Keratinocyte (primary cell): ENCODE measurements around the gene BICDL2. TPM values are rescaled to one million over a fixed set of nuclear protein-coding genes. Genes with fewer than 3 reads are reported as not detected.

Experiments used
- DNase-seq: peaks from one replicate; pipeline ENCODE4 v3.0.0-alpha.2; 2011; ENCODE audit warnings: low read depth, missing footprints, low spot score
- FAIRE-seq: peaks from 2 replicates; lab custom pipeline; 2011; peaks lifted over from hg19 to GRCh38; lab: Jason Lieb, UNC
- H2AFZ ChIP-seq: 2 replicates; pipeline ENCODE4 v1.6.0; 2012; ENCODE audit warnings: low read length, control low read depth, inconsistent platforms; ENCODE audit not compliant: control insufficient read depth
- H3K27ac ChIP-seq: 2 replicates; pipeline ENCODE4 v1.5.1; 2011; ENCODE audit warnings: low read length; ENCODE audit not compliant: control insufficient read depth, insufficient read depth
- H3K27me3 ChIP-seq: 3 replicates; pipeline ENCODE4 v1.6.0; 2011; ENCODE audit warnings: low read length; ENCODE audit not compliant: control insufficient read depth, insufficient read depth; ENCODE audit errors: extremely low read depth
- H3K36me3 ChIP-seq, 2 experiments: 2 replicates in 1 of 2; 3 replicates in 1 of 2; pipeline ENCODE4 v1.5.1; 2011; ENCODE audit warnings: low read length in 2 of 2, mild to moderate bottlenecking in 1 of 2; ENCODE audit not compliant: control insufficient read depth in 2 of 2, insufficient read depth in 2 of 2; ENCODE audit errors: extremely low read depth in 1 of 2
- H3K4me1 ChIP-seq: 3 replicates; pipeline ENCODE4 v1.5.1; 2011; ENCODE audit warnings: low read length; ENCODE audit not compliant: control insufficient read depth, insufficient read depth; ENCODE audit errors: extremely low read depth
- H3K4me2 ChIP-seq: 3 replicates; pipeline ENCODE4 v1.6.0; 2011; ENCODE audit warnings: low read depth, low read length; ENCODE audit not compliant: control insufficient read depth, insufficient read depth; ENCODE audit errors: extremely low read depth
- H3K4me3 ChIP-seq, 3 experiments: fragments of 200-600 bp in 1 of 3; sonication (generic) in 1 of 3; 2 replicates in 2 of 3; 3 replicates in 1 of 3; pipeline ENCODE4 v1.5.1; 2011 to 2016; ENCODE audit warnings: low read length in 3 of 3, mild to moderate bottlenecking in 3 of 3, control low read depth in 2 of 3, inconsistent platforms in 1 of 3, low read depth in 1 of 3, mixed read lengths in 1 of 3, mixed run types in 1 of 3, moderate library complexity in 1 of 3; ENCODE audit not compliant: control insufficient read depth in 2 of 3, insufficient read depth in 2 of 3; ENCODE audit errors: extremely low read depth in 1 of 3
- H3K79me2 ChIP-seq: 2 replicates; pipeline ENCODE4 v1.6.0; 2012; ENCODE audit warnings: low read length; ENCODE audit not compliant: control insufficient read depth, insufficient read depth
- H3K9ac ChIP-seq: 3 replicates; pipeline ENCODE4 v1.6.0; 2011; ENCODE audit warnings: low read length; ENCODE audit not compliant: control insufficient read depth, insufficient read depth; ENCODE audit errors: extremely low read depth
- H3K9me1 ChIP-seq: 3 replicates; pipeline ENCODE4 v1.6.0; 2011; ENCODE audit warnings: low read length; ENCODE audit not compliant: control insufficient read depth, insufficient read depth; ENCODE audit errors: extremely low read depth
- H3K9me3 ChIP-seq: 2 replicates; pipeline ENCODE4 v1.5.1; 2012; ENCODE audit warnings: low read depth, low read length; ENCODE audit not compliant: control insufficient read depth
- H4K20me1 ChIP-seq: 3 replicates; pipeline ENCODE4 v1.6.0; 2011; ENCODE audit warnings: low read length; ENCODE audit not compliant: control insufficient read depth, insufficient read depth; ENCODE audit errors: extremely low read depth
- CTCF ChIP-seq, 3 experiments: IDR thresholded peaks in 1 of 3; conservative IDR thresholded peaks in 1 of 3; optimal IDR thresholded peaks in 1 of 3; 2 replicates in 2 of 3; 3 replicates in 1 of 3; pipeline versions ENCODE3 to v1.5.1; 2011; ENCODE audit warnings: low read length in 3 of 3, mild to moderate bottlenecking in 3 of 3, moderate library complexity in 2 of 3, control low read depth in 1 of 3, inconsistent platforms in 1 of 3; ENCODE audit not compliant: insufficient read depth in 2 of 3; ENCODE audit errors: extremely low read depth in 1 of 3
- EZH2 ChIP-seq: IDR thresholded peaks from one replicate; pipeline ENCODE4 v1.6.1; 2012; ENCODE audit warnings: inconsistent platforms, mild to moderate bottlenecking, low read length, moderate library complexity
- dilution Hi-C: fragments of 300-500 bp; cut with MboI; formaldehyde crosslinking; loops from one replicate; pipeline ENCODE4 v1.7.0; 2020; ENCODE audit warnings: low sequenced_read_pairs; ENCODE audit not compliant: extremely low pct_ligation_motif_present
- polyA plus RNA-seq, 5 experiments: library from polyadenylated mRNA; depleted of rRNA in 3 of 5; stranded (reverse) in 3 of 5; stranded (forward) in 1 of 5; unstranded in 1 of 5; fragments of >200 nt; gene quantifications; 1 replicate in 1 of 5; 2 replicates in 3 of 5; 3 replicates in 1 of 5; pipeline versions ENCODE4 v1.2.1 to v1.2.3, GENCODE V29; 2011 to 2012; ENCODE audit warnings: missing spikeins in 2 of 5, low read depth in 1 of 5, low replicate concordance in 1 of 5

Gene BICDL2
- polyA plus RNA-seq, 1 donor (not counting 4 experiments of a cell fraction or from before 2014, with no cell fraction given): 1.3 TPM

GRCh38 chr16:3047387-3047720 is 10.6 kb upstream of the BICDL2 start:
- dilution Hi-C loops: no loop called here
- no peak overlapping the region for H2AFZ ChIP-seq
- no peak overlapping the region for H3K4me3 ChIP-seq
- no peaks in the 10 kb centered on the region for H3K79me2 ChIP-seq
- TF ChIP-seq EZH2: no peak
- TF ChIP-seq CTCF (optimal IDR thresholded peaks at IDR 0.05 in 1 of 3, IDR thresholded peaks at IDR 0.05 in 1 of 3, conservative IDR thresholded peaks at IDR 0.05 in 1 of 3; ENCODE audit: extremely low read depth in 1 of 3, insufficient read depth in 2 of 3, low read length in 3 of 3): no peak
- H3K9me1 ChIP-seq: no peaks in the 10 kb centered on the region
- H3K9me3 ChIP-seq: no peaks in the 10 kb centered on the region
- no peak overlapping the region for H3K27ac ChIP-seq
- H4K20me1 ChIP-seq: no peaks in the 10 kb centered on the region
- peaks cover 46% of the 10 kb centered on the region for H3K27me3 ChIP-seq
- FAIRE-seq (no peak), DNase-seq (no peak)
- no peaks in the 10 kb centered on the region for H3K36me3 ChIP-seq
- no peaks in the 10 kb centered on the region for H3K4me1 ChIP-seq
- no peak overlapping the region for H3K4me2 ChIP-seq
- H3K9ac ChIP-seq: no peak overlapping the region

DNA sequence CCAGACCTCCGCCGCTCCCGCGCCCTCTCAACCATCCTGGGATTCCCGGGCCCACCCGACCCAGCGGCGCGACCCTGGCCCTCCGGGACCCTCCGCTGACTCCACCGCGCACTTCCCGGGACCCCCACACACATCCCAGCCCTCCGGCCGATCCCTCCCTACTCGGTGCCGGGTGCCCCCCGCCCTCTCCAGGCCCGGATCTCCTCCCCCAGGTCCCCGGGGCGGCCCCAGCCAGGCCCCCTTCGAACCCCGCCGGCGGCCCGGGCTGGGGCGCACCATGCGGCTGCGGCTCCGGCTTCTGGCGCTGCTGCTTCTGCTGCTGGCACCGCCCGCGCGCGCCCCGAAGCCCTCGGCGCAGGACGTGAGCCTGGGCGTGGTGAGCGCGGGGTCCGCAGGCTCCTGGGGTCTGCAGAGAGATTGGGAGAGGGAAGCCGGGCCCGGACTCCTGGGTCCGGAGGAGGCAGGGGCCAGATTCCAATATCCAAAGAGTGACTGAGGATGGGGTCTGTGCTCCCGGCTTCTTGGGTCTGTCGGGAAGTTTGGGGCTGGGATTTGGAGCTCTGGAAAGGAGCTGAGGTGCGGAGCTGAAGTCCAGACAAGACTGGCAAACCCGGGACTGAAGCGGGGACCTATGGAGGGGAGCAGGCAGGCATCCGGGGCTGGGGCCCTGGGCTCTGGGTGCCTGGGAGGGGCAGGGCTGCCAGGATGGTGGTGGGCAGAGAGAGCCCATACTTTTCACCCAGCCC is 10.1 kb upstream of the BICDL2 start:
- peak overlapping the region; percentile 84 for H3K4me2 ChIP-seq
- DNase-seq: no peak
- no peak overlapping the region for H3K9ac ChIP-seq
- TF ChIP-seq CTCF (optimal IDR thresholded peaks at IDR 0.05 in 1 of 3, IDR thresholded peaks at IDR 0.05 in 1 of 3, conservative IDR thresholded peaks at IDR 0.05 in 1 of 3; ENCODE audit: extremely low read depth in 1 of 3, insufficient read depth in 2 of 3, low read length in 3 of 3) (no peak), EZH2 (peak; percentile 88)
- H3K4me3 ChIP-seq: peak overlapping the region; percentile 43 to 67 (median 57)
- no peaks in the 10 kb centered on the region for H3K9me3 ChIP-seq
- dilution Hi-C loops: no loop called here
- H3K27me3 ChIP-seq: peaks cover 46% of the 10 kb centered on the region
- no peaks in the 10 kb centered on the region for H4K20me1 ChIP-seq
- no peak overlapping the region for H3K27ac ChIP-seq
- no peaks in the 10 kb centered on the region for H3K9me1 ChIP-seq
- no peaks in the 10 kb centered on the region for H3K79me2 ChIP-seq
- no peak overlapping the region for H2AFZ ChIP-seq
- no peak for FAIRE-seq
- H3K4me1 ChIP-seq: no peaks in the 10 kb centered on the region
- H3K36me3 ChIP-seq: no peaks in the 10 kb centered on the region
